ENCODE data around the gene ZSCAN5B.

Gene ZSCAN5B

GRCh38 chr19:56144376-56144775 lies 53.2 kb downstream of the ZSCAN5B start:
- DNase-seq: no peak

- DNase-seq: no peak
These were observed 54.6 kb downstream of the ZSCAN5B start for GRCh38 chr19:56142897-56143434.

GRCh38 chr19:56142087-56142787 lies 55.3 kb downstream of the ZSCAN5B start:
- DNase-seq: peak; percentile 91

- DNase-seq: peak; percentile 67
These were observed 56.1 kb downstream of the ZSCAN5B start for GRCh38 chr19:56141417-56141993.

GRCh38 chr19:56140583-56141416 lies 56.8 kb downstream of the ZSCAN5B start, which contains the start of gene ZNF444:
Gene ZNF444, plus strand, starts transcription at chr19:56141287. Its CDS starts 5,625 bp downstream, at chr19:56146912.
- DNase-seq: peak; percentile 100

GRCh38 chr19:56139847-56140582 lies 57.6 kb downstream of the ZSCAN5B start:
- DNase-seq: peak; percentile 52
